HG03469 (cell line): ENCODE measurements around the gene AEN.

Source experiments
- ATAC-seq: cut with Tn5 transposase; IDR thresholded peaks from one replicate; pipeline ENCODE4 v1.9.1; 2021; ENCODE audit warnings: mild to moderate bottlenecking, moderate library complexity, moderate number of reproducible peaks; ENCODE audit not compliant: unreplicated experiment

Gene AEN

DNA sequence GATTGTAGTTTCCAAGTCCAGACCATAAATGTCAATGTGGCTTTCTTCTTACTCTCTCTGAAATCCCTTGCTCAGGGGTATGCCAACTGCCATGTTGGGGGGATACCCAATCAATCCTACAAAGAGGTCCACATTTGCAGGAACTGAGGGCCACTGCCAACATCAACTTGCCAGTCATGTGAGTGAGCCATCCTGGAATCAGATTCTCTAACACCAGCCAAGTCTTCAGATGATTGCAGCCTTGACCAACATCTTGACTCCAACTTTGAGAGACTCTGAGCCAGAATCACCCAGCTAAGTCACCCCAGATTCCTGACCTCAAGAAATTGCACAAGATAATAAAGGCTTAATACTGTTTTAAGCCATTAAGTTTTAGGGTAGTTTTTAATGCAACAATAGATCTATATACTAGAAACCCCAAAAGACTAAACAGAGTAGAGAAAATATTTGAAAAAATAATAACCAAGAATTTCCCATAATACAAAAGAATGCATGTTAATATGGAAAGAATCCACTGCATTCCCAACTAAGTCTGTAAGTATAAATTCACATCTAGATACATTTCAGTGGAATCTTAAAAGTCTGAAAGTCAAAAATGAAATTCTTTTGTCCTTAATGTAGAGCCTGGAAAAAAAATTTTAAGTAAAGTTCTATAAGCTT is 40.0 kb downstream of the AEN start:
- ATAC-seq: no peak

DNA sequence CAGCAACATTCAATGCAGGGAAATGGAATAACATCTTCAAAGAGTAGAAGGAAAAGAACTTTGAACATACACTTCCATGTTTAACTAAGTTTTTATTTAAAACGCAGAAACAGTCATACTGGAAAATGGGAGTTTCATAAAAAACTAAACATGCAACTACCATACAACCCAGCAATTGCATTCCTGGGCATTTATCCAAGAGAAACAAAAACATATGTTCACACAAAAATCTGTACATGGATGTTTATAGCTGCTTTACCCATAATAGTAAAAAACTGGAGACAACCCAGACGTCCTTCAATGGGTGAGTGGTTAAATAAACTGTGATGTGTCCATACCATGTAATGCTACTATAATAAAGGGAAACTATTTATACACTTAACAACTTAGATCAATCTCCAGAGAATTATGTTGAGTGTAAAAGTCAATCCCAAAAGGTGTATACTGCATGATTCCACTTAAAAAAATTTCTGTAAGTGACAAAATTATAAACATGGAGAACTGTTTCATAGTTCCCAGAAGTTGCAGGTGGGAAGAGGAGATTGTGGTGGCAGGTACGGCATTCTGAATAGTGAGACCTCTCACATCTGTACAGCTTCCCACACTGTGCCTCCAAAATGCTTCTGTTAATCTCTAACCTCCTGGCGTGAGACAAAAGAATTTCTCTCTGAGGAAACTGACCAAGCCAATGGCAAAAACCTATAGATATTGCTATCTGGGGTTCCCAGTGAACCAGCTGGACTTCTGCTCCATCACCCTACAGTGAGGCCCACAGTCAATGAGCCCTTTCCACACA is 40.8 kb downstream of the AEN start:
- no peak for ATAC-seq

DNA sequence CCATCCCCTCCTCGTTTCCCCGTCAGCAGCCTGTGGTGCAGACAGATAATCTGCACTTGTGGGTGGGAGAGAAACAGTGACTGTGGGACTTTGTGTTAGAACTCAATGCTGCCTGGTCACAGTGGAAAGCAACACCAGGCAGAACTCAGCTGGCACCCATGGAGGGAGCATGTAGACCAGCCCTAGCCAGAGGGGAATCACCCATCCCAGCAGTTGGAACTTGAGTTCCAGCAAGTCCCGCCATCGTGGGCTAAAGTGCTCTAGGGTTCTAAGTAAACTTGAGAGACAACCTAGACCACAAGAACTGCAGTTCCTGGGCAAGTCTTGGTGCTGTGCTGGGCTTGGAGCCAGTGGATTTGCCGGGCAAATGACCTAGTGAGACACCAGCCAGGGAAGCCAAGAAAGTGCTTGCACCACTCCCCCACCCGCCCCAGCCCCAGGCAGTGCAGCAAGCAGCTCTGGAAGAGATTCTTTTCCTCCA is 42.0 kb downstream of the AEN start:
- ATAC-seq: no peak

DNA sequence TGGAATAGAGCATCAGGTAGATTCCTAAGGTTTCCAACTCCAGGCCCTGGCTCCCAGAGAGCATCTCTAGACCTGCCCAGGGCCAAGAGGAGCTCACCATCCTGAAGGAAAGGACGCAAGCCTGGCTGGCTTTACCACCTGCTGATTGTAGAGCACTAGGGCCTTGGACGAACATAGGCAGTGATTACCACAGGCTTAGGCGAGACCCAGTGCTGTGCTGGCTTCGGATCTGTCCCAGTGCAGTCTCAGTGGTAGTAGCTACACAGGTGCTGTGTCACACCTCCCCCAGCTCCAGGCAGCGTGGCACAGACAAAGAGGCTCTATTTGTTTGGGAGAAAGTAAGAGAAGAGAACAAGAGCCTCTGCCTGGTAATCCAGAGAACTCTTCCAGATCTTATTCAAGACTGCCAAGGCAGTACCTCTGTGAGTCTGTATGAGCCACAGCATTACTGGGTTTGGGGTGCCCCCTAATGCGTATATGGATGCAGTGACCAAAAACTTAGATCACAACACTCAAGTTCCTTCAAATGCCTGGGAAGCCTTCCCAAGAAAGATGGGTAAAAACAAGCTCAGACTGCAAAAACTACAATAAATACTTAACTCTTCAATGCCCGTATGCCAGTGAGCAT is 43.1 kb downstream of the AEN start:
- ATAC-seq: no peak

DNA sequence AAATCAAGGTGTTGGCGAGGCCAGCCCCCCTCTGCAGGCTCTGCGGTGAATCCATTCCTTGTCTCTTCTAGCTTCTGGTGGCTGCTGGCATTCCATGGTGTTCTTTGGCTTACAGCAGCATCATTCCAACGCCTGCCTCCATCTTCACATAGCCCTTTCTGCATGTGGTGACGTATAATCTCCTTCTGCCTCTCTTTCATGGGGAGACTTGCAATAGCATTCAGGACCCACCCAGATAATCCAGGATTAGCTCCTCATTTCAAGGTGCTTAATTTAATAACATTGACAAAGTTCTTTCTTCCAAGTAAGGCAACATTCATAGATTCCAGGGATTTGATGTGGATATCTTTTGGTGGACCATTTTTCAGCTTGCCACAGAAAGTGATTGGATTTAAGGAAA is 53.5 kb downstream of the AEN start:
- ATAC-seq: no peak

DNA sequence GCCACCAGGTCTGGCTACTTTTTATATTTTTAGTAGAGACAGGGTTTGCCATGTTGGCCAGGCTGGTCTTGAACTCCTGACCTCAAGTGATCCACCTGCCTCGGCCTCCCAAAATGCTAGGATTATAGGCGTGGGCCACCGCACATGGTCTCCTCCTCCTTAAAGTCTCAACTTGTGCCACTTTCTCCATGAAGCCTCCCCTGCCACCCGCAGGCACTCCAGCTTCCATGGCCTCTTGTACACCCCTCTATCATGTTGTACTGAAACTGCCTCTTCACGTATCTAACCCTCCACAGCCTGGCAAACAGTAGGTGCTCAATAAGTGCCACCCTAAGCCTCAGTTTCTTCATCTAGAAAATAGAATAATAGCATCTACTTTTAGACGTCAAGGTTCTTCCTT is 57.6 kb downstream of the AEN start:
- no peak for ATAC-seq

DNA sequence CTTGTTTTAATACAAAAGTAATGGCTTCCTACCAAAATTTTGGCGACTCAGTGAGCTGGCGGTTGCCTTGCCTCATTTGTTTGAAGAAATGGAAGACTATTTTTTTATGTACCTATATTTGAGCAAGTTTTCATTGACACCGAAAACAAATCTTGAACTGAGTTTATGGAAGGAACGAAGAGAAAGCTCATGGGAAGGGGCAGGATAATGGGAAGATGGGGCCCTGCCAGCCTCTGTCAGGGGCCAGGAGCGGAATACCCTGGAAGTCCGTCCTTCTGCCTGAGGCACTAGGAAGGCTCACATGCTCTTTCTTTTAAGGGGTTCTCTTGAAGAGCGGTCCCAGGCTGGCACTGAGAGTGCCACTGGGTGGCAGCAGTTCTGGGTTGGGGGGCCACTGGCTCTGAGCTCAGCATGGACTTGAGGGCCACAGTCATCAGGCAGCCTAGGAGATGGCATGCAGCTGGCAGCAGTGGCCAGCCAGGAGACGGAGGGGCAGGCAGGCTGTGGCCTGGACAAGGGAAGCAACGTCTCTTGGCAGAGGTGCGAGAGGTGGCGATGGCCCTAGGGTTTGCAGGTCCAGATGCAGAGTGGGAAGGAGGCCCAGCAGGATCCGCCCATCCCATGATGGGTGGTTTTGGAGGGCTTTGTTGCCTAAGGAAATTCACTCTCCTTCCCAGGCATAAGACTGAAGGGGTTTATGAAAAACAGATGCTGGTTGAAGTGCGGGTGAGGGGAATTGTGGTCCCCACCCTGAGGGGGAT is 59.3 kb downstream of the AEN start:
- no peak for ATAC-seq

DNA sequence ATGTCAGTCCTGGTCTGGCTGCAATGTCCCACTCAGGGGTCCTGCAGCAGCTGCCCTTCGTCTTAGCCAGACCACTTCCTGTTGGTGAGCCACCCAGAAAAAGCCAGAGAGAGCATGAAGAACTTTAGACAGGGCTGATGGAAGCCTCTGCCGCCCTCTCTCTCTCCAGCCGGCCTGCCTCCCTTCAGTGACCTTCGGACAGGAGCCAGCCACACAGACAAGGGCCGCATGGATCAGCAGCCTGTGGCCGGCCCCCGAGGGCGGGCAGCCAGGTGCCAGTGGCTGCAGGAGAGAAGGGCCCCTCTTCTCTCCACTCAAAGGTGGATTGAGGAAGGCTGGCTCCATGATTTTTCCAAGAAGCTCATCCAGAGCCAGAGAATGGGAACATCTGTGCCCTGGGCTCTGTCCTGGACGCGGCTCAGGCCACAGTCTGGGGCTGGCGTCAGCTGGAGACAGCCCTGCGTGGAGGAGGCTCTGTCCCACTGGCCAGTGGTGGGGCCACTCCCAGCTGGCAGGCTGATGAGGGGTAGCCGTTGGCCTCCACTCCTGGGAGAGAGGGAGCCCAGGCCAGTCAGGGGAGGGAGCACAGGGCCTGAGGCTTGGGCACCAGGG is 60.6 kb downstream of the AEN start:
- ATAC-seq: no peak
